ENCODE measurements around the gene VSIR. TPM values are rescaled to one million over a fixed set of nuclear protein-coding genes. Genes with fewer than 3 reads are reported as not detected.

Gene VSIR
- total RNA-seq, 1 donor from 2014 or later = 56.5 TPM

DNA sequence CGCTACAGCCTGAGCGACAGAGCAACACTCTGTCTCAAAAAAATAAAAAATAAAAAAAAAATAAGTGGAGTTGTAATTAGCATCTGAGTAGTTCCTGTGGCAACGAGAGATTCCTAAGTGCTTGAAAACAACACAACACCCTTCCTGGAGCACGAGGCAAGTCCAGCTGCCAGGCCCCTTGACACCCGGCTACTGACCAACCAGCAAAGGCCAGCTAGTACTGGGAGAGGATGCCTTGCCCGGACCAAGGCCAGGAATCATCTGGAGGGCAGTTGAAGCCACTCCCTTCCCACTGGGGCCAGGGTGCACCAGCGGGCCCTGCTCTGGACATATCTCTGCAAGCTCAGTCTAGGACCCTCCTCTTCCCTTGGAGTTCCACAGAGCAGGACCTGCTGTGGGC lies 54.3 kb downstream of the VSIR start:
- intact Hi-C loops (cut with micrococcal nuclease) = no loop called here
- Mint-ChIP-seq H3K4me3 (ENCODE audit: low read depth) (no peak overlapping the region), H3K27ac (no peak overlapping the region), H3K4me1 (ENCODE audit: low read depth) (peaks cover 27% of the 10 kb centered on the region), H3K9me3 (no peaks in the 10 kb centered on the region), H3K36me3 (ENCODE audit: low read depth) (no peaks in the 10 kb centered on the region), H3K27me3 (ENCODE audit: low read depth) (no peaks in the 10 kb centered on the region)
- no peak for DNase-seq (ENCODE audit: low spot score)

GRCh38 chr10:71718165-71718698 lies 55.1 kb downstream of the VSIR start:
- peaks cover 27% of the 10 kb centered on the region for H3K4me1 Mint-ChIP-seq (ENCODE audit: low read depth)
- H3K9me3 Mint-ChIP-seq = no peaks in the 10 kb centered on the region
- H3K27ac Mint-ChIP-seq = no peak overlapping the region
- intact Hi-C loops (cut with micrococcal nuclease) = no loop called here
- H3K4me3 Mint-ChIP-seq (ENCODE audit: low read depth) = no peak overlapping the region
- DNase-seq (ENCODE audit: low spot score) = no peak
- H3K27me3 Mint-ChIP-seq (ENCODE audit: low read depth) = no peaks in the 10 kb centered on the region
- H3K36me3 Mint-ChIP-seq (ENCODE audit: low read depth) = no peaks in the 10 kb centered on the region

DNA sequence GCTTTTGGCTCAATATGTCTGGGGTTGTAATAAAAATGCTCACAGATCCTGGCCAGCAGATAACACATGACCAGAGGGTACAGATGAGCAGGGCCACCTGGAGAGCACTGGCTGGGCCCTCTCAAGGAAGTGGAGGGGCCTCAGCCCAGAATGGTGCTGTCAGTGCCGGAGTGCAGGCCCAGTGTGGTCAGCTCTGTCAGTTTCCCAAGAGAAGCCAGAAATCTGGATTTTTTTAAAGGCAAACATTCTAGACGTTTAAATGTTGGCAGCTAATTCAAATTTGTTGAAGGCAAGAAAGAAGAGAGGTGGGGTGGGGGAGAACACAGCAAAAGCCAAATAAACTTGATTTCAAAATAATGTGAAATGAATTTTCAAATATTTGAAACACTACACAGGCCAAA lies 55.8 kb downstream of the VSIR start:
- Mint-ChIP-seq H3K4me1 (ENCODE audit: low read depth) (peaks cover 29% of the 10 kb centered on the region), H3K36me3 (ENCODE audit: low read depth) (no peaks in the 10 kb centered on the region), H3K4me3 (ENCODE audit: low read depth) (no peak overlapping the region), H3K27me3 (ENCODE audit: low read depth) (no peaks in the 10 kb centered on the region), H3K9me3 (no peaks in the 10 kb centered on the region), H3K27ac (no peak overlapping the region)
- intact Hi-C loops (cut with micrococcal nuclease) = no loop called here
- no peak for DNase-seq (ENCODE audit: low spot score)

DNA sequence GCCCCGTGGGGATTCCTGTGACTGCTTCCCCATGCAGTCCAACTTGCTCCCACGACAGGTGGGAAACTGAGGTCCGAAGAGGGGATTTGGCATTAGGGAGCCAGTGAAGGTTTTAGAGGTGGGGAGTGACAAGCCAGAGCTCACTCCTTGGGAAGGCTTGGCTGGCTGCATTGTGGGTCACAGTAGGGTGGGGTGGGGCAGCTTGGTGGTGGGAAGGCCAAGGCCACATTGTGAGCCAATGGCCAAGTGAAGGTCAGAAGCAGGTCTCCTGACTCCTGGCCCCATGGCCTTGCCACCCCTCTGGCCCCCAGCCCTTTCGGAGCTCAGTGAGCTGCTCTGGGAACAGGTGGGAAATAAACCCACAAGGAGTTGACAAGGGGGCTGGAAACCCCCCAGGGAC lies 56.3 kb downstream of the VSIR start:
- no peaks in the 10 kb centered on the region for H3K9me3 Mint-ChIP-seq
- no peaks in the 10 kb centered on the region for H3K27me3 Mint-ChIP-seq (ENCODE audit: low read depth)
- no peak for DNase-seq (ENCODE audit: low spot score)
- peaks cover 31% of the 10 kb centered on the region for H3K4me1 Mint-ChIP-seq (ENCODE audit: low read depth)
- H3K4me3 Mint-ChIP-seq (ENCODE audit: low read depth) = no peak overlapping the region
- H3K27ac Mint-ChIP-seq = no peak overlapping the region
- H3K36me3 Mint-ChIP-seq (ENCODE audit: low read depth) = no peaks in the 10 kb centered on the region
- intact Hi-C loops (cut with micrococcal nuclease) = no loop called here

DNA sequence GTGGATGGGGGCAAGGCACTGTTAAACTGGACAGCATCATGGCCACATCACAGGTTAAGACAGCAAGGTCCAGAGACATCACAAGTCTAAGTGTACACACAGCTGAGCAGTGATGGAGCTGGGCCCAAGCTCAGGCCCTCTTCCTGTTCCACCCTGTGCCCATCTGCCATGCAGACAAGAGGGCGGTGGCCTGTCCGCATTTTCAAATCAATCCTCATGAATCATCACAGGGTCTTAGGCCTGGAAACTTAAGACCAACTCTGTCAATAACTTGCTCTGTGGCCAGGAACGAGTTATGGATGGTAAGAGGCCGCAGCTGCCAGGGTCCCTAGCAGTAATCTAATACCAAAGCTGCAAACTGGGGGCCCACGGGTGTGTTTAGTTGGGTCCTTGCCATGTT lies 56.9 kb downstream of the VSIR start:
- intact Hi-C loops (cut with micrococcal nuclease) = no loop called here
- H3K27ac Mint-ChIP-seq = no peak overlapping the region

GRCh38 chr10:71715860-71716259 lies 57.5 kb downstream of the VSIR start:
- Mint-ChIP-seq H3K27ac (no peak overlapping the region), H3K9me3 (no peaks in the 10 kb centered on the region), H3K4me3 (ENCODE audit: low read depth) (no peak overlapping the region), H3K4me1 (ENCODE audit: low read depth) (peaks cover 31% of the 10 kb centered on the region), H3K27me3 (ENCODE audit: low read depth) (no peaks in the 10 kb centered on the region), H3K36me3 (ENCODE audit: low read depth) (no peaks in the 10 kb centered on the region)
- intact Hi-C loops (cut with micrococcal nuclease) = no loop called here
- no peak for DNase-seq (ENCODE audit: low spot score)

More for the DNA sequence above, 56.9 kb downstream of the VSIR start:
- Mint-ChIP-seq H3K4me3 (ENCODE audit: low read depth) (no peak overlapping the region), H3K36me3 (ENCODE audit: low read depth) (no peaks in the 10 kb centered on the region), H3K4me1 (ENCODE audit: low read depth) (peaks cover 31% of the 10 kb centered on the region), H3K9me3 (no peaks in the 10 kb centered on the region), H3K27me3 (ENCODE audit: low read depth) (no peaks in the 10 kb centered on the region)
- no peak for DNase-seq (ENCODE audit: low spot score)

GRCh38 chr10:71715026-71715425 lies 58.3 kb downstream of the VSIR start:
- no peak for DNase-seq (ENCODE audit: low spot score)
- H3K4me3 Mint-ChIP-seq (ENCODE audit: low read depth) = no peak overlapping the region
- H3K27ac Mint-ChIP-seq = no peak overlapping the region
- H3K9me3 Mint-ChIP-seq = no peaks in the 10 kb centered on the region
- no peaks in the 10 kb centered on the region for H3K27me3 Mint-ChIP-seq (ENCODE audit: low read depth)
- intact Hi-C loops (cut with micrococcal nuclease) = no loop called here
- H3K36me3 Mint-ChIP-seq (ENCODE audit: low read depth) = no peaks in the 10 kb centered on the region
- H3K4me1 Mint-ChIP-seq (ENCODE audit: low read depth) = peaks cover 31% of the 10 kb centered on the region

DNA sequence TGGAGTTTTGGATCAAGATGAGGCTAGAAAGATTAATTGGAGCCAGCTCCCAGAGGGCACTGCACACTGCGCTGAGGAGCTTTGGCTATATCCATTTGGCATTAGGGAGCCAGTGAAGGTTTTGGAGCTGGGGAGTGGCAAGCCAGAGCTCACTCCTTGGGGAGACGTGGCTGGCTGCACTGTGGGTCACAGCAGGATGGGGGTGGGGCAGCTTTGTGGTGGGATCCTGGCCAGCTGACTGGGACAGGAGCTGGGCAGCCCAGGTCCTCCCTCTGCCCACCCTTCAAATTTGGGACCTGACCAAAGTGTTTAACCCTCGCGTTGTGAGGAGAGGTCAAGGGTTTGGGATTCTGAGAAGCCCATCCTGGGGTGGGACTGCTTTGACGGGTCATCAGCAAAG lies 58.7 kb downstream of the VSIR start:
- Mint-ChIP-seq H3K36me3 (ENCODE audit: low read depth) (no peaks in the 10 kb centered on the region), H3K27ac (peak overlapping the region; percentile 99), H3K4me1 (ENCODE audit: low read depth) (peaks cover 32% of the 10 kb centered on the region), H3K27me3 (ENCODE audit: low read depth) (no peaks in the 10 kb centered on the region), H3K4me3 (ENCODE audit: low read depth) (no peak overlapping the region), H3K9me3 (no peaks in the 10 kb centered on the region)
- DNase-seq (ENCODE audit: low spot score) = no peak
- intact Hi-C loops (cut with micrococcal nuclease) = loop anchor here (5.0 kb wide), 1 partner anchor 397 kb away; the partner anchor contains the start of gene SLC29A3

DNA sequence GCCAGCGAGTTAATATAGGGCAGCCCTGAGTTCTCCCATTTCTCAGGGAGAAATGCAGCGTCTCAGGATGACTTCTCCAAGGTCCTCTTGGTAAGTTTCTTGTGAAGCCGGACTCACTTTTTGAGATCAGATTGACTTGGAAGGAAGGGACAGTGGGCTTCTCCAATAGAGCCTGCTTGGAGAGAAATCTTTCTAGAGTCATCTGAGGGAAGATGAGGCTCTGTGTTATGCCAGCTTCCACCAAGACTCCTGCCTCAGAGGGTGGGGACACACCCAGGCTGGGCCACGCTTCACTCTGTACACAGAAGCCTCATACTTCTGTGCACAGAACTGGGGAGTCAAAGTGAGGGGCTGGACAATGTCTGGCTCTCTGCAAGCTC lies 59.3 kb downstream of the VSIR start:
- peak overlapping the region; percentile 33 for H3K4me3 Mint-ChIP-seq (ENCODE audit: low read depth)
- intact Hi-C loops (cut with micrococcal nuclease) = loop anchor here (5.0 kb wide), 1 partner anchor 397 kb away; the partner anchor contains the start of gene SLC29A3
- H3K36me3 Mint-ChIP-seq (ENCODE audit: low read depth) = no peaks in the 10 kb centered on the region
- no peaks in the 10 kb centered on the region for H3K9me3 Mint-ChIP-seq
- H3K27ac Mint-ChIP-seq = peak overlapping the region; percentile 99
- H3K4me1 Mint-ChIP-seq (ENCODE audit: low read depth) = peaks cover 36% of the 10 kb centered on the region
- DNase-seq (ENCODE audit: low spot score) = no peak
- H3K27me3 Mint-ChIP-seq (ENCODE audit: low read depth) = no peaks in the 10 kb centered on the region

- Mint-ChIP-seq H3K36me3 (ENCODE audit: low read depth) (no peaks in the 10 kb centered on the region), H3K9me3 (no peaks in the 10 kb centered on the region), H3K27me3 (ENCODE audit: low read depth) (no peaks in the 10 kb centered on the region), H3K4me1 (ENCODE audit: low read depth) (peaks cover 36% of the 10 kb centered on the region), H3K4me3 (ENCODE audit: low read depth) (peak overlapping the region; percentile 64), H3K27ac (peak overlapping the region; percentile 99)
- DNase-seq (ENCODE audit: low spot score) = peak; percentile 28
- intact Hi-C loops (cut with micrococcal nuclease) = loop anchor here (1.0 to 5.0 kb wide), 2 partner anchors 13 to 396 kb away; partner anchors contain the start of gene SLC29A3
Observed at GRCh38 chr10:71713135-71714030, 59.9 kb downstream of the VSIR start.

DNA sequence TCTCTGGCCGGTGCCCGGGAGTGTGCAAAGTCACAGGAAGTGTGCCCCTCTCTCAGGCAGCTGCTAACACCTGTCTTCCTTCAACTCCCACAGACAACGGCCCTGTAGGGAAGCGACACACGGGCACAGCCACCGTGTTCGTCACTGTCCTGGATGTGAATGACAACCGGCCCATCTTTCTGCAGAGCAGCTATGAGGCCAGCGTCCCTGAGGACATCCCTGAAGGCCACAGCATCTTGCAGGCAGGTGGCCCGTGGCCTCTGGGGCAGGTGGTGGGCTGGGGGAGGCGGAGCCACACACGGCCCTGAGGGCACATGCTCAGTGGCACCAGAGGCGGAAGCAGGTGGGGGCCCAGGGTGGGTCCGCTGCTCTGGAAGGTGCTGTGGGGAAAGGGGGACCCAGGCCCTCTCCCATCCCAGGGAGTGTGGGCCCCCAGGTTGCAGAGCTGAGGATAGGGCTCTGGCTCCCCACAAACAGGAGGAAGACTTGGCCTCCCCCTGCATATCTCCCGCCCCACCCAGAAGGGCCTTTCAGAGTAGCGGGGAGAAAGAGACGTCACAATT lies 60.7 kb downstream of the VSIR start:
- intact Hi-C loops (cut with micrococcal nuclease) = loop anchor here (1.0 to 5.0 kb wide), 2 partner anchors 14 to 395 kb away; partner anchors contain the start of gene SLC29A3
- Mint-ChIP-seq H3K27me3 (ENCODE audit: low read depth) (no peaks in the 10 kb centered on the region), H3K36me3 (ENCODE audit: low read depth) (no peaks in the 10 kb centered on the region), H3K4me1 (ENCODE audit: low read depth) (peaks cover 36% of the 10 kb centered on the region), H3K4me3 (ENCODE audit: low read depth) (peak overlapping the region; percentile 64), H3K9me3 (no peaks in the 10 kb centered on the region), H3K27ac (peak overlapping the region; percentile 99)
- no peak for DNase-seq (ENCODE audit: low spot score)

GRCh38 chr10:71712170-71712569 lies 61.1 kb downstream of the VSIR start:
- intact Hi-C loops (cut with micrococcal nuclease) = loop anchor here (5.0 kb wide), 1 partner anchor 395 kb away; the partner anchor contains the start of gene SLC29A3
- Mint-ChIP-seq H3K27ac (peak overlapping the region; percentile 99), H3K4me1 (ENCODE audit: low read depth) (peaks cover 38% of the 10 kb centered on the region), H3K4me3 (ENCODE audit: low read depth) (no peak overlapping the region), H3K36me3 (ENCODE audit: low read depth) (no peaks in the 10 kb centered on the region), H3K27me3 (ENCODE audit: low read depth) (no peaks in the 10 kb centered on the region), H3K9me3 (no peaks in the 10 kb centered on the region)
- no peak for DNase-seq (ENCODE audit: low spot score)

All from activated T-helper 2 cell treated with anti-CD3 and anti-CD28 coated beads, Interferon-gamma antibody, Interleukin-2, Interleukin-4, amounts not matched to agents 10 μg/mL and 5 μg/mL and 100 μg/mL, durations not matched to agents 14 hours and 24 hours and 36 hours (primary cell).